ENCODE measurements around the gene NCAM1. TPM values are rescaled to one million over a fixed set of nuclear protein-coding genes. Genes with fewer than 3 reads are reported as not detected.

The NCAM1 gene
- total and polyA plus RNA-seq, 2 donors (not counting 3 experiments of a cell fraction or from before 2014, with no cell fraction given): 0.03 TPM; not detected in 1

GRCh38 chr11:113077379-113077778, 116.2 kb downstream of the NCAM1 start:
- H3K27me3 ChIP-seq (ENCODE audit: control insufficient read depth in 2 of 2, insufficient read depth in 2 of 2, low read length in 2 of 2): no peaks in the 10 kb centered on the region
- H3K79me2 ChIP-seq (ENCODE audit: control insufficient read depth, insufficient read depth, low read length): no peaks in the 10 kb centered on the region
- no peak overlapping the region for H3K27ac ChIP-seq (ENCODE audit: insufficient read depth, low read depth, low read length)
- no peak overlapping the region for H3K4me3 ChIP-seq (replicated peaks in 1 of 3; ENCODE audit: insufficient read depth in 1 of 3, low read depth in 1 of 3, low read length in 3 of 3)
- H2AFZ ChIP-seq (ENCODE audit: low read depth, low read length): no peak overlapping the region
- H3K4me2 ChIP-seq (ENCODE audit: insufficient read depth, low read length): no peak overlapping the region
- no peak overlapping the region for H3K9ac ChIP-seq (replicated peaks; ENCODE audit: extremely low read depth, insufficient read depth, low read length)
- no peaks in the 10 kb centered on the region for H3K9me1 ChIP-seq (replicated peaks; ENCODE audit: control insufficient read depth, extremely low read depth, insufficient read depth, low read length)
- no peaks in the 10 kb centered on the region for H4K20me1 ChIP-seq (replicated peaks; ENCODE audit: control insufficient read depth, extremely low read depth, insufficient read depth, low read length)
- H3K9me3 ChIP-seq (replicated peaks; ENCODE audit: control insufficient read depth, insufficient read depth, low read length): no peaks in the 10 kb centered on the region
- CTCF ChIA-PET: no interaction called here
- no peaks in the 10 kb centered on the region for H3K4me1 ChIP-seq (ENCODE audit: control insufficient read depth, extremely low read depth, insufficient read depth, low read length)
- TF ChIP-seq, protein P1, sequence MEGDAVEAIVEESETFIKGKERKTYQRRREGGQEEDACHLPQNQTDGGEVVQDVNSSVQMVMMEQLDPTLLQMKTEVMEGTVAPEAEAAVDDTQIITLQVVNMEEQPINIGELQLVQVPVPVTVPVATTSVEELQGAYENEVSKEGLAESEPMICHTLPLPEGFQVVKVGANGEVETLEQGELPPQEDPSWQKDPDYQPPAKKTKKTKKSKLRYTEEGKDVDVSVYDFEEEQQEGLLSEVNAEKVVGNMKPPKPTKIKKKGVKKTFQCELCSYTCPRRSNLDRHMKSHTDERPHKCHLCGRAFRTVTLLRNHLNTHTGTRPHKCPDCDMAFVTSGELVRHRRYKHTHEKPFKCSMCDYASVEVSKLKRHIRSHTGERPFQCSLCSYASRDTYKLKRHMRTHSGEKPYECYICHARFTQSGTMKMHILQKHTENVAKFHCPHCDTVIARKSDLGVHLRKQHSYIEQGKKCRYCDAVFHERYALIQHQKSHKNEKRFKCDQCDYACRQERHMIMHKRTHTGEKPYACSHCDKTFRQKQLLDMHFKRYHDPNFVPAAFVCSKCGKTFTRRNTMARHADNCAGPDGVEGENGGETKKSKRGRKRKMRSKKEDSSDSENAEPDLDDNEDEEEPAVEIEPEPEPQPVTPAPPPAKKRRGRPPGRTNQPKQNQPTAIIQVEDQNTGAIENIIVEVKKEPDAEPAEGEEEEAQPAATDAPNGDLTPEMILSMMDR (IDR thresholded peaks at IDR 0.05; ENCODE audit: extremely low read depth in 1 of 2, insufficient read depth in 1 of 2, low read depth in 1 of 2, low read length in 2 of 2): no peak
- TF ChIP-seq EZH2 (IDR thresholded peaks at IDR 0.05; ENCODE audit: borderline replicate concordance, low read depth, low read length, severe bottlenecking) (no peak), GATA2 (IDR thresholded peaks at IDR 0.05; ENCODE audit: insufficient read depth, insufficient read length, low read depth, low read length) (no peak), JUN (IDR thresholded peaks at IDR 0.05; ENCODE audit: borderline replicate concordance, insufficient read depth, insufficient read length, low read depth) (no peak), POLR2A (IDR thresholded peaks at IDR 0.05; ENCODE audit: low read depth, low read length) (no peak), POLR2AphosphoS5 (IDR thresholded peaks at IDR 0.05; ENCODE audit: insufficient read depth, low read depth, low read length) (no peak), FOS (IDR thresholded peaks at IDR 0.05; ENCODE audit: borderline replicate concordance, insufficient read depth, low read length) (no peak)
- TF ChIP-seq, protein P2, sequence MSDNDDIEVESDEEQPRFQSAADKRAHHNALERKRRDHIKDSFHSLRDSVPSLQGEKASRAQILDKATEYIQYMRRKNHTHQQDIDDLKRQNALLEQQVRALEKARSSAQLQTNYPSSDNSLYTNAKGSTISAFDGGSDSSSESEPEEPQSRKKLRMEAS (IDR thresholded peaks at IDR 0.05; ENCODE audit: insufficient read depth, insufficient read length): no peak
- no peak for DNase-seq (ENCODE audit: low read depth, low spot score)
- no peaks in the 10 kb centered on the region for H3K36me3 ChIP-seq (ENCODE audit: control insufficient read depth in 2 of 2, extremely low read depth in 1 of 2, insufficient read depth in 2 of 2, low read length in 2 of 2)
- no peak for FAIRE-seq
- BruUV-seq (replicated peaks): no TSS peak
- intact Hi-C loops (cut with micrococcal nuclease) (no loop called here), dilution Hi-C loops (cut with MboI; ENCODE audit: extremely low pct_ligation_motif_present, low sequenced_read_pairs) (no loop called here)
- POLR2A ChIA-PET: no interaction called here

All from endothelial cell of umbilical vein (primary cell).